Right lobe of liver (tissue), 4 donors: ENCODE data around the gene MACF1.

Experiments
- POLR2A ChIP-seq: fragments of 450-650 bp; IDR thresholded peaks from one replicate; pipeline ENCODE4 v1.6.1; 2017; ENCODE audit warnings: antibody characterized with exemption, mild to moderate bottlenecking
- TF ChIP-seq, protein P1 (sequence below), 4 donors: fragments of 200-600 bp in 3 of 4; fragments of 450-650 bp in 1 of 4; IDR thresholded peaks; one replicate each; pipeline versions ENCODE4 v1.5.1 to v1.8.0; 2016 to 2022; ENCODE audit warnings: antibody characterized with exemption in 4 of 4, mild to moderate bottlenecking in 2 of 4
- donor health status: DM: no; HTN: no; CAD: no.
- donor health status: DM: no; HTN: no; CAD: no.
- donor health status: DM: no; HTN: yes; CAD: no.

DNA sequence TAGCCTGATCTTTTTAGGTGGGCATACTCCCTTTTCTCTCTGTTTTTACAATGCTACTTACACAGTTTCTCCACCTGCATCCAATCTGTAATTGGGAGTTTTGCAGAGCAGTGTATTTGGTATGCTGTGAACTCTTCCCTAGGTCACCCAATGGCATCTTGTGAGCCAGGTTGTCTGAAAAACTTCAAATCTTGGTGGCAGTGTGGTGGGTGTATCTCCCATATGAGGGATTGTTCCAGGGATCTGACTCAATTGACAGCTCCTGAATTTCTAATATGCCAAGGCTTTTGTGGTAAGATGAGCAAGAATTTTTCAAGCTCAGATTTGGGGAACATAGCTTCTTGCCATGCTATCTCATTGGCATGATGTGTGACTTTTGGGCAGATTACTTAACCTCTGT lies 47.2 kb upstream of the MACF1 start:
- TF ChIP-seq, protein P1, sequence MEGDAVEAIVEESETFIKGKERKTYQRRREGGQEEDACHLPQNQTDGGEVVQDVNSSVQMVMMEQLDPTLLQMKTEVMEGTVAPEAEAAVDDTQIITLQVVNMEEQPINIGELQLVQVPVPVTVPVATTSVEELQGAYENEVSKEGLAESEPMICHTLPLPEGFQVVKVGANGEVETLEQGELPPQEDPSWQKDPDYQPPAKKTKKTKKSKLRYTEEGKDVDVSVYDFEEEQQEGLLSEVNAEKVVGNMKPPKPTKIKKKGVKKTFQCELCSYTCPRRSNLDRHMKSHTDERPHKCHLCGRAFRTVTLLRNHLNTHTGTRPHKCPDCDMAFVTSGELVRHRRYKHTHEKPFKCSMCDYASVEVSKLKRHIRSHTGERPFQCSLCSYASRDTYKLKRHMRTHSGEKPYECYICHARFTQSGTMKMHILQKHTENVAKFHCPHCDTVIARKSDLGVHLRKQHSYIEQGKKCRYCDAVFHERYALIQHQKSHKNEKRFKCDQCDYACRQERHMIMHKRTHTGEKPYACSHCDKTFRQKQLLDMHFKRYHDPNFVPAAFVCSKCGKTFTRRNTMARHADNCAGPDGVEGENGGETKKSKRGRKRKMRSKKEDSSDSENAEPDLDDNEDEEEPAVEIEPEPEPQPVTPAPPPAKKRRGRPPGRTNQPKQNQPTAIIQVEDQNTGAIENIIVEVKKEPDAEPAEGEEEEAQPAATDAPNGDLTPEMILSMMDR (IDR thresholded peaks at IDR 0.05) = no peak
- TF ChIP-seq POLR2A = no peak
